H1 (cell line): Measurements from ENCODE around the gene PXDN. TPM values are rescaled to one million over a fixed set of nuclear protein-coding genes. Genes with fewer than 3 reads are reported as not detected.

Experiments used
- ATF2 ChIP-seq: IDR thresholded peaks from 2 replicates; pipeline ENCODE4 v1.6.1; 2012; ENCODE audit warnings: low read length, inconsistent platforms
- BRCA1 ChIP-seq: IDR thresholded peaks from 2 replicates; pipeline ENCODE4 v1.6.1; 2012; ENCODE audit warnings: low read depth, low read length, improper control_type of control experiment
- MAX ChIP-seq: IDR thresholded peaks from 2 replicates; pipeline ENCODE4 v1.6.1; 2012; ENCODE audit warnings: inconsistent platforms
- NANOG ChIP-seq: IDR thresholded peaks from 2 replicates; pipeline ENCODE4 v1.6.1; 2011; ENCODE audit warnings: low read length, low read depth, mild to moderate bottlenecking, inconsistent platforms; ENCODE audit not compliant: insufficient read depth, poor library complexity, severe bottlenecking
- SUZ12 ChIP-seq: fragments of 200-600 bp; sonication (generic); IDR thresholded peaks from 2 replicates; pipeline ENCODE4 v1.6.1; 2012; ENCODE audit warnings: mild to moderate bottlenecking, inconsistent platforms, low read length, moderate library complexity, mixed read lengths
- USF2 ChIP-seq: IDR thresholded peaks from 2 replicates; pipeline ENCODE4 v1.6.1; 2011; ENCODE audit warnings: low read length, improper control_type of control experiment
- polyA plus RNA-seq, 7 experiments: library from polyadenylated mRNA; depleted of rRNA in 3 of 7; stranded (reverse) in 5 of 7; unstranded in 2 of 7; fragments of >200 nt in 5 of 7; fragments of 200-250 nt in 2 of 7; gene quantifications; 1 replicate in 5 of 7; 2 replicates in 1 of 7; 4 replicates in 1 of 7; pipeline versions ENCODE4 v1.2.1 to v1.2.3, GENCODE V29; 2011 to 2013; ENCODE audit warnings: missing spikeins in 2 of 7, mixed read lengths in 2 of 7
- total RNA-seq: library from RNA; stranded (reverse); fragmentation: NEBNext Ultra II Directional; extraction: Animal tissue kit (Norgen Biotek cat#: 25700); gene quantifications from 2 replicates; pipeline ENCODE4 v1.2.1, GENCODE V29; 2021

Gene PXDN
- total and polyA plus RNA-seq, 2 of the 8 experiments (the other 6 are each of a cell fraction or from before 2014, with no cell fraction given) = 104 to 141 TPM

- TF ChIP-seq ATF2 = no peak
- no peak for TF ChIP-seq BRCA1
- no peak for TF ChIP-seq MAX
- TF ChIP-seq USF2 = no peak
- no peak for TF ChIP-seq NANOG
- TF ChIP-seq SUZ12 = no peak
These were observed 118.0 kb downstream of the PXDN start (continued) for GRCh38 chr2:1626271-1626681.
